ENCODE results near the gene SLFN14. TPM values are rescaled to one million over a fixed set of nuclear protein-coding genes. Genes with fewer than 3 reads are reported as not detected.
"Not testable (repeated sequence)": the region's sequence is repeated elsewhere in the genome, so short reads cannot be mapped to it uniquely, and the experiment has no call there.

Gene SLFN14
- total RNA-seq, 2 donors from 2014 or later, result not detected

GRCh38 chr17:35566968-35567367 is 6.3 kb upstream of the SLFN14 start:
- intact Hi-C loops (cut with DNase I), result no loop called here
- Histone ChIP-seq H3K36me3 (replicated peaks in 1 of 2; ENCODE audit: insufficient read depth in 1 of 2, low read depth in 2 of 2) (no peaks in the 10 kb centered on the region), H3K9me3 (no peaks in the 10 kb centered on the region), H3K27me3 (no peaks in the 10 kb centered on the region), H3K4me3 (no peak overlapping the region), H3K27ac (no peak overlapping the region), H3K4me1 (peaks cover 21% of the 10 kb centered on the region)
- 64 to 66% methylated on average over 11 of the region's 11 CpGs for WGBS, 2 donors
- peak in 1 of 4 donors; percentile 14 for DNase-seq
- no peak for ATAC-seq
- TF ChIP-seq CTCF (IDR thresholded peaks at IDR 0.05), result no peak

- H3K36me3 ChIP-seq (replicated peaks in 1 of 2; ENCODE audit: insufficient read depth in 1 of 2, low read depth in 2 of 2); H3K4me3 ChIP-seq; H3K9me3 ChIP-seq; H3K4me1 ChIP-seq; H3K27ac ChIP-seq; intact Hi-C loops (cut with DNase I); DNase-seq; ATAC-seq; H3K27me3 ChIP-seq: not testable (repeated sequence)
- 69 to 71% methylated on average over 16 of the region's 16 CpGs for WGBS, 2 donors
These were observed 2.6 kb upstream of the SLFN14 start for GRCh38 chr17:35563181-35563580.

- Histone ChIP-seq H3K4me3 (no peak overlapping the region), H3K4me1 (no peaks in the 10 kb centered on the region), H3K9me3 (no peaks in the 10 kb centered on the region), H3K27ac (no peak overlapping the region), H3K27me3 (no peaks in the 10 kb centered on the region), H3K36me3 (replicated peaks in 1 of 2; ENCODE audit: insufficient read depth in 1 of 2, low read depth in 2 of 2) (no peaks in the 10 kb centered on the region)
- DNase-seq (no peak), ATAC-seq (no peak)
- TF ChIP-seq CTCF (IDR thresholded peaks at IDR 0.05) (no peak), POLR2A (IDR thresholded peaks at IDR 0.05) (no peak)
- 45 to 53% methylated on average over 2 of the region's 2 CpGs for WGBS, 2 donors
- intact Hi-C loops (cut with DNase I), result no loop called here
These were observed 966 bp downstream of the SLFN14 start for GRCh38 chr17:35559495-35560210.

GRCh38 chr17:35557353-35557752 is 3.3 kb downstream of the SLFN14 start:
- intact Hi-C loops (cut with DNase I), result no loop called here
- Histone ChIP-seq H3K27ac (no peak overlapping the region), H3K4me1 (no peaks in the 10 kb centered on the region), H3K36me3 (replicated peaks in 1 of 2; ENCODE audit: insufficient read depth in 1 of 2, low read depth in 2 of 2) (no peaks in the 10 kb centered on the region), H3K9me3 (no peaks in the 10 kb centered on the region), H3K4me3 (no peak overlapping the region), H3K27me3 (no peaks in the 10 kb centered on the region)
- peak in 1 of 4 donors; percentile 8 for DNase-seq
- ATAC-seq, result no peak
- WGBS, 2 donors, result 69 to 73% methylated on average over 3 of the region's 3 CpGs
- TF ChIP-seq POLR2A (IDR thresholded peaks at IDR 0.05), result no peak
- no peak for TF ChIP-seq CTCF (IDR thresholded peaks at IDR 0.05)

GRCh38 chr17:35555691-35556090 is 4.9 kb downstream of the SLFN14 start:
- TF ChIP-seq POLR2A (IDR thresholded peaks at IDR 0.05) (no peak), CTCF (IDR thresholded peaks at IDR 0.05) (peak in 3 of 7 experiments; percentile 8 to 29 (median 25))
- ATAC-seq, result no peak
- intact Hi-C loops (cut with DNase I), result no loop called here
- no peaks in the 10 kb centered on the region for H3K27me3 ChIP-seq
- WGBS, 2 donors, result 59 to 71% methylated on average over 5 of the region's 5 CpGs
- H3K4me1 ChIP-seq, result no peaks in the 10 kb centered on the region
- DNase-seq, result no peak
- H3K9me3 ChIP-seq, result no peaks in the 10 kb centered on the region
- H3K4me3 ChIP-seq, result no peak overlapping the region
- H3K27ac ChIP-seq, result no peak overlapping the region
- no peaks in the 10 kb centered on the region for H3K36me3 ChIP-seq (replicated peaks in 1 of 2; ENCODE audit: insufficient read depth in 1 of 2, low read depth in 2 of 2)
